HuH-7 (cell line): ENCODE data around the gene FMN1.
"Not testable (repeated sequence)": the region's sequence is repeated elsewhere in the genome, so short reads cannot be mapped to it uniquely, and the experiment has no call there.

Source experiments
- DNase-seq: peaks from one replicate; pipeline ENCODE4 v3.0.0; 2011; ENCODE audit warnings: low spot score

The FMN1 gene

GRCh38 chr15:33091983-33092693 is 102.4 kb downstream of the FMN1 start:
- no peak for DNase-seq

- no peak for DNase-seq
Measured at GRCh38 chr15:33089878-33090757, 104.4 kb downstream of the FMN1 start.

GRCh38 chr15:33089165-33089877 is 105.2 kb downstream of the FMN1 start:
- no peak for DNase-seq

- DNase-seq = no peak
Measured at GRCh38 chr15:33086500-33087121, 107.9 kb downstream of the FMN1 start.

GRCh38 chr15:33084661-33085060 is 109.9 kb downstream of the FMN1 start:
- DNase-seq = no peak

GRCh38 chr15:33083232-33084081 is 111.1 kb downstream of the FMN1 start:
- DNase-seq = no peak

- no peak for DNase-seq
Measured at GRCh38 chr15:33080006-33080405, 114.5 kb downstream of the FMN1 start.

GRCh38 chr15:33078607-33079006 is 115.9 kb downstream of the FMN1 start:
- no peak for DNase-seq

GRCh38 chr15:33076937-33077336 is 117.6 kb downstream of the FMN1 start:
- no peak for DNase-seq

GRCh38 chr15:33074942-33075341 is 119.6 kb downstream of the FMN1 start:
- no peak for DNase-seq

GRCh38 chr15:33074212-33074611 is 120.3 kb downstream of the FMN1 start:
- no peak for DNase-seq

GRCh38 chr15:33071451-33071850 is 123.1 kb downstream of the FMN1 start:
- DNase-seq = no peak

GRCh38 chr15:33069903-33070302 is 124.6 kb downstream of the FMN1 start:
- DNase-seq = not testable (repeated sequence)

GRCh38 chr15:33069161-33069560 is 125.4 kb downstream of the FMN1 start:
- no peak for DNase-seq

- DNase-seq = no peak
Measured at GRCh38 chr15:33068511-33068990, 126.0 kb downstream of the FMN1 start.

GRCh38 chr15:33068007-33068481 is 126.5 kb downstream of the FMN1 start:
- no peak for DNase-seq

- no peak for DNase-seq
Measured at GRCh38 chr15:33067456-33067855, 127.1 kb downstream of the FMN1 start.

GRCh38 chr15:33066584-33066983 is 127.9 kb downstream of the FMN1 start:
- no peak for DNase-seq

GRCh38 chr15:33064878-33065277 is 129.6 kb downstream of the FMN1 start:
- DNase-seq = no peak

- DNase-seq = no peak
Measured at GRCh38 chr15:33059184-33059583, 135.3 kb downstream of the FMN1 start.

- DNase-seq = no peak
Measured at GRCh38 chr15:33057845-33058244, 136.7 kb downstream of the FMN1 start.
